Measurements from ENCODE around the gene CTNNA1.
"Not testable (repeated sequence)": the region's sequence is repeated elsewhere in the genome, so short reads cannot be mapped to it uniquely, and the experiment has no call there.

CTNNA1 gene

DNA sequence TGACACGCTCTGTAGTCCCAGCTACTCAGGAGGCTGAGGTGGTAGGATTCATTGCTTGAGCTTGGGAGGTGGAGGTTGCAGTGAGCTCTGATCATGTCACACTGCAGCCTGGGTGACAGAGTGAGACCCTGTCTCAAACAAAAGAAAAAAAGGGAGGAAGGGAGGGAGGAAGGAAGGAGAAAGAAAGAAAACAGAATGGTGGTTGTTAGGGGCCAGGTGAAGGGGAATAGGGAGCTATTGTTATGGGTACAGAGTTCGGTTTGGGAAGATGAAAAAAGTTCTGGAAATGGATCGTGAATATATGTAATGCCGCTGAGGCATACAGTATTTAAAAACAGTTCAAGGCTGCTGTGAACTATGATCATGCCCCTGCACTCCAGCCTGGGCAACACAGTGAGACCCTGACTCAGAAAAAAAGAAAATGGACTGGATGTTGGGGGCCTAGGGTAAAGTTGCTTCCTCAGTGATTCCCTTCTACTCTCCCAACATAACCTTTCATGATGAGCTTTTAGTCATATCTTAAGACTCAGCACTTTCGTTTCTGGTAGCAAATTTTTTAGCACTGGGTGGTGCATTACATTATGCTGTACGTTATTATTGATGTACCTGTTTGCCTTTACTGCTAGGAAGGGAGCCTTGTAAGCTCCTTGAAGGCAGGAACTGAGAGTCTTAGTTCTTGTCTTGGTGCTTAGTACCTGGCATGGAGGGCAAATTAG is 4.0 kb downstream of the CTNNA1 start:
- DNase-seq (ENCODE audit: low read depth) = no peak

DNA sequence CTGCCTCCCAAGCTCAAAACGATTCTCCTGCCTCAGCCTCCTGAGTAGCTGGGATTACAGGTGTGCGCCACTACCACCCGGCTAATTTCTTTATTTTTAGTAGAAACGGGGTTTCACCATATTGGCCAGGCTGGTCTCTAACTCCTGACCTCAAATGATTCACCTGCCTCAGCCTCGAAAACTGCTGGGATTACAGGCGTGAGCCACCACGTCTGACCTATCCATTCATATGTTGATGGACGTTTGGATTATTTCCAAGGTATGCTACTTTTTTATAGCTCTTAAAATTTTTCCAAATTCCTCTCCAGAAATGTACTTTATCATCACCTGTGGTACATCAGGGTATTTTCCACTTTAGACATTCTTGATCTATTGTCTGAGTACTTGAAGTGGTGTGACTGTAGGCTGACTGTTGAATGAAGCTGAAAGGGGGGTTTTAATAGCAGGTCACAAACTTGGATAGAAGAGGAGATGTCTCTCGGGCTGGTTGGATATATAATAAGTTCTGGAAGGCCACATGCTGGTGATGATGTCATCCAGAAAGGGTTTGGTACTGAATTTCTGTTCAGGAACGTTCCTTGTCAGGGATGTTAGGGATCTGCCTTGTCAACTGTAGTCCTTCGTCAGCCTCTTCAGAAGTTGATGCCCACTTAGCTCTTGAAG is 7.4 kb downstream of the CTNNA1 start:
- DNase-seq (ENCODE audit: low read depth) = no peak

- DNase-seq (ENCODE audit: low read depth) = not testable (repeated sequence)
Measured at GRCh38 chr5:138761115-138761514, 7.9 kb downstream of the CTNNA1 start.

- not testable (repeated sequence) for DNase-seq (ENCODE audit: low read depth)
Measured at GRCh38 chr5:138761670-138762069, 8.4 kb downstream of the CTNNA1 start.

DNA sequence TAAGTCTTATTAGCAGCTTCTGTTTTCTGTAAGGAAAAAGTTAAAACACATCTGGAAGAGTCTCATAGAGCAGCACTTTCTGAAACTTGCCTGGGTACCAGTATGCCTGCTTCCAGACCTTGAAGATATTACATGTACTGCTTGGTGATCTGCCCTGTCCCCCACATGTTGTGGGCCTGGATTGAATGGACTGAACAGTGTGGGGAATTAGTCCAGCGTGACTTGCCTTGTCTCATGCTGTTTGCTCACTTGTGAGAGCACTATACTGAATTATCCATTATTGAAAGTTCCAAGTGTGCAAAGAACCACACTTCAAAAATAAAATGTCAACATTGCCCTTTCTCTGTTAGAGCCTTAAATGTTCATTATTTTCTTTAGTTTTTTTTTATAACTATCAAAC is 8.9 kb downstream of the CTNNA1 start:
- no peak for DNase-seq (ENCODE audit: low read depth)

DNA sequence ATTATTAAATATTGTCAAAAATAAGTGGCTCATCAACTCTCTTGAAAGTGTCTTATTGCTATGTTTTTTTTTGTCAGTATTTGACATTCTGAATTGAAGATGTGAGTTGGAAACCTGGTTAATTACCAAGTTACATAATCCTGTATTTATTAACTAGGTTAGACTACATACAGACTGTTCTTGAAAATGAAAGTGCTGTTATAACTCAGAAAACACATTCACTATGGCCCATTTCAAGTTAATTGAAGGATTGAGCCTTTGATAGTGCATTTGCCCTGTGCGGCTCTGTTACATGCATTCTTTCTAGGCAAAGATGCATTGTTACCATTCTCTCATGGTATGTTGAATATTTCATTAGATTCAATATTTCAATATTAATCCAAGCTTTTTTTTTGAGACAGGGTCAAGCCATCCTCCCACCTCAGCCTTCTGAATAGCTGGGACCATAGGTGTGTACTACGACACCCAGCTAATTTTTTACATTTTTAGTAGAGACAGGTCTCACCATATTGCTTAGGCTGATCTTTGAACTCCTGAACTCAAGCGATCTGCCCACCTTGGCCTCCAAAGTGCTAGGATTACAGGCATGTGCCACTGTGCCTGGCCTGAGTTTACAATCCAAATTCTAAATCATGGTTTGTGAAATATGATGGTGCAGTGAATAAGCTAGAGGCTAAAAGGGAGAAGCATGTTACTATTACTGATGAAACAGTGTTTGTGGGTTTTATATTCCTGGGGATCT is 10.0 kb downstream of the CTNNA1 start:
- DNase-seq (ENCODE audit: low read depth) = no peak

GRCh38 chr5:138770291-138770690 is 17.1 kb downstream of the CTNNA1 start:
- no peak for DNase-seq (ENCODE audit: low read depth)

DNA sequence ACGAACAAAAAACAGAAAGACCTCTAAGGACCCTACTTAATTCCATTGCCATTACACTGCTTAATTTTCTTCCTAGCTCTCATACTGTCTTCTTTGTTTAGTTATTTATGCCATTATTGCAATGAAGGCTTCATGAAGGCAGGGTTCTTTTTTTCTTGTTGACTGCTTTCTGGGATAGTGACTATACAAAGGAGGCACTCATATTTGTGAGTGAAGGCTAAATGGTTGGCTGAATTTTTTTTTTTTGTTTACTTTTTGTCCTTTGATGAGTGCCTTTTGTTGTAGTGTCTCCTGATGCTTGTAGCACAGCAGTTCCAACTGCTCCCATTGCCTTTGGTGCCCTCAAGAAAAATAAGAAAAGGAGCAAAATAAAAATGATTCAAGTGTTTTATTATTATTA is 17.8 kb downstream of the CTNNA1 start:
- no peak for DNase-seq (ENCODE audit: low read depth)

DNA sequence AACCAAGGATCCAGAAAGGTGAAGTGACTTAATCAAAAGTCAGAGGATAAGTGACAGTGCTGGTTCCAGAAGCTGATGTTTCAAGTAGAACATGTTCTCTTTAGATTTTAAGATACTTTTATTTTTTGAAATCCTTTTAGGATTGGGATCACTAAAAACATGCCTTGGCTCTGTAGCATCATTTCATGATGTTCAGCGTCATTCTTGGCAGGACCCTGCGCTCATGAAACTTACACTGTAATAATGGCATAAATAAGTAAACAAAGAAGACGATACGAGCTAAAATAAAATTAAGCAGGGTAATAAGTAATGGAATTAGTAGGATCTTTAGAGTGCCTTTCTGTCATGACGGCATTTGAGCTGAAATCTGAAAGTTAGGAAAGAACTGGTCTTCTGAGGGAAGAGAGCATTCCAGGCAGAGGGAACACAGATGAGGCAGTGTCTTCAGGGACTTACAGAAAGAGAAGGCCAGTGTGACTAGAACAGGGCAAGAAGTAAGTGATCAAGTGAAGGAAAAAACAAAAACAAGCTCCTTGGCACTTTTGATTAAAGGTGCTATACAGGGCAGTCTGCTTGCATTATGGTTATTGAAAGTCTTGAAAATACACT is 19.9 kb downstream of the CTNNA1 start:
- no peak for DNase-seq (ENCODE audit: low read depth)

DNA sequence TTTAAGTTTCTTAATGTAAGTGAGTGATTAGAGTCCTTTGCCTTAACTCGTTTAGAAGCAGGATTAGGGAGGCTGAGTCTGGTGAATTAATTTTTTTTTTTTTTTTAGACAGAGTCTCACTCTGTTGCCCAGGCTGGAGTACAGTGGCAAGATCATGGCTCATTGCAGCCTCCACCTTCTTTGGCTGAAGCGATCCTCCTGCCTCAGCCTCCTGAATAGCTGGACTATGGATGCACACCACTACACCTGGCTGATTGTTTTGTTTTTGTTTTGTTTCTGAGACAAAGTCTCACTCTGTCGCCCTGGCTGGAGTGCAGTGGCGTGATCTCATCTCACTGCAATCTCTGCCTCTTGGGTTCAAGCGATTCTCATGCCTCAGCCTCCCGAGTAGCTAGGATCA is 20.4 kb downstream of the CTNNA1 start:
- not testable (repeated sequence) for DNase-seq (ENCODE audit: low read depth)

DNA sequence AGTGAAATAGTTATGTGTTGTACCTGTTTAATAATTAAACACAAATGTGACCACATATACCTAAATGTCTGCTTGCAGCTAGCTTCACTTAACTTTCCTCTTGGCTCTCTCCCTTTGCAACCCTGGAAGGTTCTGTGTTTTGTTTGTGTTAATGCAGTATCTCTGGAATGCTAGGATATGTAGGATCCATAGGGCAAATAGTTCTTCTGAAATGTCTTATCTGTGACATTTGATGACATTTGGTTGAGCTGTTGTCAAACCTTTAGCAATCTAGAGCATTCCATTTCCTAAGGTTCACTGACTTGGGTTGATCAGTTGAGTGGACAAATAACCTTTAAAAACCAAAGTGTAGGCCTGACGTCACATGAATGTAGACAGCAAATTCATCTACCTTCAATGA is 21.8 kb downstream of the CTNNA1 start:
- no peak for DNase-seq (ENCODE audit: low read depth)

DNA sequence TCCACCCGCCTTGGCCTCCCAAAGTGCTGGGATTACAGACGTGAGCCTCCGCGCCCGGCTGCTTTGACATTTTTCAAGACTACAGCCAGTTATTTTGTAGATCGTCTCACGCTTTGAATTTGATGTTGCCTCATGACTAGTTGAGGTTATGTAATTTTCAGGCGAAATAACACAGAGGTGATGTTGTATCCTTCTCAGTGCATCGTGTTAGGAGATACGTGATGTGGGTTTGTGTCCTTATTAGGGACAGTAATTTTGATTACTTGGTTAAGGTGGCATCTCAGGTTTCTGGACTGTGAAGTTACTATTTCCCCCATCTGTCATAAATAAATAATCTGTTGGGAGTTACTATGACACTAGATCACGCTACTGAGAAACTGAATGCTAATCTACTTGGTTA is 25.0 kb downstream of the CTNNA1 start:
- DNase-seq (ENCODE audit: low read depth) = no peak

DNA sequence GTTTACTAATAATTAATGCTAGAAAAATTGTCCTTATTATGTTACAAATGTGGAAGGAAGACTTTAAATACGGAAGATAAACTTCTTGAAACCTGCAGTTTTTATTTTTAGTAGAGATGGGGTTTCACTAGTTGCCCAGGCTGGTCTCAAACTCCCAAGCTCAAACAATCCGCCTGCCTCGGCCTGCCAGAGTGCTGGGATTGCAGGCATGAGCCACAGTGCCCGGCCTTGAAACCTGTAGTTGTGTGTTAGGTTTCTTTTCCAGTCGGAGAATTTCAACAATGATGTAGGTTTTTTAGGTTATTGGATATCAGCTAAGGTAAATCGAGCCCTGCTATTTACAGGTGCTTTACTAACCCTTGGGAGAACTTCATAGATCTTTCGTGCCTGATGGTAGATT is 30.8 kb downstream of the CTNNA1 start:
- DNase-seq (ENCODE audit: low read depth) = no peak

GRCh38 chr5:138784590-138784989 is 31.4 kb downstream of the CTNNA1 start:
- DNase-seq (ENCODE audit: low read depth) = no peak

DNA sequence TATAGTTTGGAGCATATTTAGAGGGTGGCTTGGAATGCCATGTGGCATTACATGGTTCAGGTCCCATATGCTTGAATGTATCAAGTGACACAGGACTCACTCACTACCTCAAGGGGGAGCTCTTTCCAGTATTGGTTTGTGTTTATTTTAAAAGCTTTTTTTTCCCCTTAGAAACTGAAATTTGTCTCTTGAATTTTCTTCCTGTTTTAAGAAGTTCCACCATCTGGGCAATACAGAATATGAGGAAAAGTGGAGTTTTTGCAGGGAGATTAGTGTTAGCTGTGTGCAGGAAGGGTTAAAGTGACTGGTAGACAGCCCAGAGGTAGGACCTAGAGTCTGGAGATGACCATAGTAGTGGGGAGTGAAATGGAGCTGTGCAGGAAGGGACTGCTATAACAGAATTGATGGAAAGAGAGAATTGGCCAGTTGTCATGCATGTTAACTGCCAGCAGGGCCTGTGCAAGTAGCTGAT is 36.6 kb downstream of the CTNNA1 start:
- no peak for DNase-seq (ENCODE audit: low read depth)

- no peak for DNase-seq (ENCODE audit: low read depth)
Measured at GRCh38 chr5:138790684-138791083, 37.5 kb downstream of the CTNNA1 start.

DNA sequence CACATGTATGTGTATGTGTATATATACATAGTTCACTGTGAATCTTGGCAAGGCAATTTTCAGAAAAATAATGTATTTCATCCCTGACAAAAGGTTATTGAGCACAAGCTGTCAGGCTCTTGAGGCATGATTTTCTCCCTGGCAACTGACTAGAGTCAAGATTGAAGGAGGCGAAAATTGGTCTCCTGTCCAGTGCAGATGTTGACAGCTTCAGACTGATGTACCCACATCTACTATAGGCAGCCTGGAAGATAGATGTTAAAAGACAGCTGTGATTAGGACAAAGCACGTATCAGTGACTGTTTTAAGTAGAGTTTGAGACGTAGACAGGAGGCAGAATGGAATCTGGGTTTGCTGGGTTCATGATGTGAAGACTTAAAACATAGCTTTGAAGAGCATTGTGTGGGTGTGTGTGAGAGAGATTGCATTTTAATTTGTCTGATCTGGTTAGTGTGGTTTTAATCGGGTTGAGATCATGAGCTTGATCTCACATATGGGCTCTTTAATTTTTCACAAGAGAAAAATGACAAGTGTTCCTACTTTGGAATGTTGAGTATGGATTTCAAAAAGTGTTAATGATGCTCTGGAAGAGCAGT is 39.1 kb downstream of the CTNNA1 start:
- no peak for DNase-seq (ENCODE audit: low read depth)

GRCh38 chr5:138793575-138793974 is 40.4 kb downstream of the CTNNA1 start:
- no peak for DNase-seq (ENCODE audit: low read depth)

DNA sequence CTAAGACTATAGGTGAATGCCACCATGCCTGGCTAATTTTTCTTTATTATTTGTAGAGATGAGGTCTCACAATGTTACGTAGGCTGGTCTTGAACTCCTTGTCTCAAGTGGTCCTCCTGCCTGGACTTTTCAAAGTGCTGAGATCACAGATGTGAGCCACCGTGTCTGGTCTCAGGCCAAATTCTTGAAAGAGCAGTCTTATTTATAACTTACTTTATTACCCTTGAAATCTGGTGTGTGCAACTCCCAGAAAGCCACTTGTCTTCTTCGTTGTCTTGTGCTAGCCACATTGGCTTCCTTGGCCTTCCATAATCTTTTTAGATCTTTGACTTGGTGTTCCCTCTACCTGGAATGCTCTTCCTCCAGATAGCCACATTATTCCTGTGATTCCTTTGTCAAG is 50.1 kb downstream of the CTNNA1 start:
- no peak for DNase-seq (ENCODE audit: low read depth)

GRCh38 chr5:138803935-138804334 is 50.7 kb downstream of the CTNNA1 start:
- no peak for DNase-seq (ENCODE audit: low read depth)

DNA sequence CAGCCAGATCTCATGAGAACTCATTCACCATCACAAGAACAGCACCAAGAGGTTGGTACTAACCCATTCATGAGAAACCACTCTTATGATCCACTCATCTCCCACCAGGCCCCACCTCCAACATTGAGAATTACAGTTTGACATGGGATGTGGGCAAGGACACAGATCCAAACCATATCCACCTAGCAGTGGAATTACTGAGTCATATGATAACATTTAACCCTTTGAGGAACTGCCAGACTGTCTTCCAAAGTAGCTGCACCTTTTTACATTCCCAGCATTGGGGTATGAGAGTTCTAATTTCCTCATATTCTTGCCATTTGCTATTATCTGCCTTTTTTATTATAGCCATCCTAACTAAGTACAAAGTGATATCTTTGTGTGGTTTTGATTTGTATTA is 51.9 kb downstream of the CTNNA1 start:
- DNase-seq (ENCODE audit: low read depth) = no peak

- DNase-seq (ENCODE audit: low read depth) = no peak
Measured at GRCh38 chr5:138807182-138807581, 54.0 kb downstream of the CTNNA1 start.
